WTC11 (cell line): ENCODE results near the gene SSTR5. TPM values are rescaled to one million over a fixed set of nuclear protein-coding genes. Genes with fewer than 3 reads are reported as not detected.

Experiments
- ATAC-seq: fragments of 200-7000 bp; cut with Tn5 transposase; 2 replicates; pipeline ENCODE4 v1.10.0; 2021; ENCODE audit warnings: mild to moderate bottlenecking, moderate library complexity
- CTCF ChIA-PET: fragments of 300-600 bp; sonication (Branson Sonifier 250); formaldehyde crosslinking; loops from one replicate; lab custom pipeline; 2021; ENCODE audit warnings: antibody characterized with exemption; lab: Charles Lee
- POLR2A ChIA-PET: fragments of 350-600 bp; sonication (Branson Sonifier 250); formaldehyde crosslinking; loops from one replicate; lab custom pipeline; 2021; ENCODE audit warnings: antibody characterized with exemption; lab: Charles Lee
- DNase-seq: peaks from one replicate; pipeline ENCODE4 v3.0.0; 2021; ENCODE audit warnings: low spot score
- H3K27ac Mint-ChIP-seq: 2 replicates; pipeline ENCODE4 v1.8.0; 2021; ENCODE audit warnings: mixed read lengths
- H3K27me3 Mint-ChIP-seq: 2 replicates; pipeline ENCODE4 v1.8.0; 2021; ENCODE audit warnings: low read depth, mild to moderate bottlenecking, moderate library complexity, mixed read lengths
- H3K36me3 Mint-ChIP-seq: 2 replicates; pipeline ENCODE4 v1.8.0; 2021; ENCODE audit warnings: mixed read lengths
- H3K4me1 Mint-ChIP-seq: 2 replicates; pipeline ENCODE4 v1.8.0; 2022; ENCODE audit warnings: mixed read lengths
- H3K4me3 Mint-ChIP-seq: 2 replicates; pipeline ENCODE4 v1.8.0; 2021; ENCODE audit warnings: mild to moderate bottlenecking, moderate library complexity, mixed read lengths
- H3K9me3 Mint-ChIP-seq: 2 replicates; pipeline ENCODE4 v1.8.0; 2021; ENCODE audit warnings: mixed read lengths
- ATF1 ChIP-seq: sonication (generic); formaldehyde crosslinking; IDR thresholded peaks from 2 replicates; pipeline ENCODE4 v1.8.1; 2023; ENCODE audit warnings: mild to moderate bottlenecking, moderate library complexity, missing genetic modification reagents
- E2F4 ChIP-seq: sonication (generic); formaldehyde crosslinking; IDR thresholded peaks from 2 replicates; pipeline ENCODE4 v1.8.1; 2022; ENCODE audit warnings: low read depth, mild to moderate bottlenecking, moderate library complexity, missing genetic modification reagents, borderline replicate concordance
- ETV6 ChIP-seq: sonication (generic); formaldehyde crosslinking; IDR thresholded peaks from 2 replicates; pipeline ENCODE4 v1.8.1; 2022; ENCODE audit warnings: mild to moderate bottlenecking, missing genetic modification reagents
- NR1H2 ChIP-seq: sonication (generic); formaldehyde crosslinking; IDR thresholded peaks from 2 replicates; pipeline ENCODE4 v1.9.0; 2021; ENCODE audit warnings: mild to moderate bottlenecking, moderate library complexity, missing genetic modification reagents
- SMAD3 ChIP-seq: sonication (generic); formaldehyde crosslinking; IDR thresholded peaks from 2 replicates; pipeline ENCODE4 v1.8.0; 2022; ENCODE audit warnings: missing genetic modification reagents, mild to moderate bottlenecking, borderline replicate concordance
- TCF7 ChIP-seq: sonication (generic); formaldehyde crosslinking; IDR thresholded peaks from 2 replicates; pipeline ENCODE4 v1.8.0; 2022; ENCODE audit warnings: mild to moderate bottlenecking, low read depth, missing genetic modification reagents, moderate library complexity
- TEAD1 ChIP-seq: sonication (generic); formaldehyde crosslinking; IDR thresholded peaks from 2 replicates; pipeline ENCODE4 v1.8.0; 2022; ENCODE audit warnings: mild to moderate bottlenecking, missing genetic modification reagents
- USF2 ChIP-seq: sonication (generic); formaldehyde crosslinking; IDR thresholded peaks from 2 replicates; pipeline ENCODE4 v1.8.1; 2023; ENCODE audit warnings: mild to moderate bottlenecking, missing genetic modification reagents, moderate library complexity
- ZBTB21 ChIP-seq: sonication (generic); formaldehyde crosslinking; IDR thresholded peaks from 2 replicates; pipeline ENCODE4 v1.8.1; 2023; ENCODE audit warnings: mild to moderate bottlenecking, missing genetic modification reagents, borderline replicate concordance
- ZNF121 ChIP-seq: sonication (generic); formaldehyde crosslinking; IDR thresholded peaks from 2 replicates; pipeline ENCODE4 v1.8.0; 2023; ENCODE audit warnings: missing genetic modification reagents
- ZNF396 ChIP-seq: fragments of 250-450 bp; sonication (Bioruptor Pico); IDR thresholded peaks from 2 replicates; pipeline ENCODE4 v1.8.0; 2021; ENCODE audit warnings: mild to moderate bottlenecking, moderate library complexity, borderline replicate concordance
- ZNF416 ChIP-seq: fragments of 250-450 bp; sonication (Bioruptor Pico); IDR thresholded peaks from 2 replicates; pipeline ENCODE4 v1.9.0; 2021; ENCODE audit warnings: mild to moderate bottlenecking, inconsistent platforms
- total RNA-seq: library from RNA; stranded (reverse); gene quantifications from 3 replicates; pipeline ENCODE4 v1.2.3, GENCODE V29; 2021
- TF ChIP-seq, protein P1 (sequence below): sonication (generic); formaldehyde crosslinking; IDR thresholded peaks from 2 replicates; pipeline ENCODE4 v1.8.0; 2023; ENCODE audit warnings: missing genetic modification reagents, mild to moderate bottlenecking, borderline replicate concordance
- TF ChIP-seq, protein P2 (sequence below): sonication (generic); formaldehyde crosslinking; IDR thresholded peaks from 2 replicates; pipeline ENCODE4 v1.8.1; 2023; ENCODE audit warnings: mild to moderate bottlenecking, missing genetic modification reagents, borderline replicate concordance
- TF ChIP-seq, protein P3 (sequence below): sonication (generic); formaldehyde crosslinking; IDR thresholded peaks from 2 replicates; pipeline ENCODE4 v1.8.1; 2023; ENCODE audit warnings: mild to moderate bottlenecking, missing genetic modification reagents, moderate library complexity

SSTR5 gene
- total RNA-seq, 1 experiment from 2014 or later, result 0.61 TPM

- TF ChIP-seq, protein P1, sequence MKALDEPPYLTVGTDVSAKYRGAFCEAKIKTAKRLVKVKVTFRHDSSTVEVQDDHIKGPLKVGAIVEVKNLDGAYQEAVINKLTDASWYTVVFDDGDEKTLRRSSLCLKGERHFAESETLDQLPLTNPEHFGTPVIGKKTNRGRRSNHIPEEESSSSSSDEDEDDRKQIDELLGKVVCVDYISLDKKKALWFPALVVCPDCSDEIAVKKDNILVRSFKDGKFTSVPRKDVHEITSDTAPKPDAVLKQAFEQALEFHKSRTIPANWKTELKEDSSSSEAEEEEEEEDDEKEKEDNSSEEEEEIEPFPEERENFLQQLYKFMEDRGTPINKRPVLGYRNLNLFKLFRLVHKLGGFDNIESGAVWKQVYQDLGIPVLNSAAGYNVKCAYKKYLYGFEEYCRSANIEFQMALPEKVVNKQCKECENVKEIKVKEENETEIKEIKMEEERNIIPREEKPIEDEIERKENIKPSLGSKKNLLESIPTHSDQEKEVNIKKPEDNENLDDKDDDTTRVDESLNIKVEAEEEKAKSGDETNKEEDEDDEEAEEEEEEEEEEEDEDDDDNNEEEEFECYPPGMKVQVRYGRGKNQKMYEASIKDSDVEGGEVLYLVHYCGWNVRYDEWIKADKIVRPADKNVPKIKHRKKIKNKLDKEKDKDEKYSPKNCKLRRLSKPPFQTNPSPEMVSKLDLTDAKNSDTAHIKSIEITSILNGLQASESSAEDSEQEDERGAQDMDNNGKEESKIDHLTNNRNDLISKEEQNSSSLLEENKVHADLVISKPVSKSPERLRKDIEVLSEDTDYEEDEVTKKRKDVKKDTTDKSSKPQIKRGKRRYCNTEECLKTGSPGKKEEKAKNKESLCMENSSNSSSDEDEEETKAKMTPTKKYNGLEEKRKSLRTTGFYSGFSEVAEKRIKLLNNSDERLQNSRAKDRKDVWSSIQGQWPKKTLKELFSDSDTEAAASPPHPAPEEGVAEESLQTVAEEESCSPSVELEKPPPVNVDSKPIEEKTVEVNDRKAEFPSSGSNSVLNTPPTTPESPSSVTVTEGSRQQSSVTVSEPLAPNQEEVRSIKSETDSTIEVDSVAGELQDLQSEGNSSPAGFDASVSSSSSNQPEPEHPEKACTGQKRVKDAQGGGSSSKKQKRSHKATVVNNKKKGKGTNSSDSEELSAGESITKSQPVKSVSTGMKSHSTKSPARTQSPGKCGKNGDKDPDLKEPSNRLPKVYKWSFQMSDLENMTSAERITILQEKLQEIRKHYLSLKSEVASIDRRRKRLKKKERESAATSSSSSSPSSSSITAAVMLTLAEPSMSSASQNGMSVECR (CRISPR knock-in tag), result no peak
- TF ChIP-seq SMAD3 (CRISPR knock-in tag) (no peak), ATF1 (CRISPR knock-in tag) (no peak), ZNF416 (CRISPR knock-in tag) (no peak)
- TF ChIP-seq, all 79 proteins: peak for 0
Observed at GRCh38 chr16:1112506-1113184, 40.1 kb downstream of the SSTR5 start (continued).

- no peaks in the 10 kb centered on the region for H3K9me3 Mint-ChIP-seq
- H3K4me1 Mint-ChIP-seq, result no peaks in the 10 kb centered on the region
- no peak overlapping the region for H3K27ac Mint-ChIP-seq
- H3K4me3 Mint-ChIP-seq, result no peak overlapping the region
- H3K36me3 Mint-ChIP-seq, result no peaks in the 10 kb centered on the region
- ChIA-PET POLR2A (no interaction called here), CTCF (interaction anchor here (2.4 kb wide), 1 partner anchor 11 kb away, joined by 8 read pairs; no protein-coding TSS in a partner anchor)
- TF ChIP-seq NR1H2 (CRISPR knock-in tag), result no peak
- no peak for TF ChIP-seq E2F4
- no peak for TF ChIP-seq ETV6 (CRISPR knock-in tag)
- no peak for TF ChIP-seq TEAD1 (CRISPR knock-in tag)
- TF ChIP-seq, protein P2, sequence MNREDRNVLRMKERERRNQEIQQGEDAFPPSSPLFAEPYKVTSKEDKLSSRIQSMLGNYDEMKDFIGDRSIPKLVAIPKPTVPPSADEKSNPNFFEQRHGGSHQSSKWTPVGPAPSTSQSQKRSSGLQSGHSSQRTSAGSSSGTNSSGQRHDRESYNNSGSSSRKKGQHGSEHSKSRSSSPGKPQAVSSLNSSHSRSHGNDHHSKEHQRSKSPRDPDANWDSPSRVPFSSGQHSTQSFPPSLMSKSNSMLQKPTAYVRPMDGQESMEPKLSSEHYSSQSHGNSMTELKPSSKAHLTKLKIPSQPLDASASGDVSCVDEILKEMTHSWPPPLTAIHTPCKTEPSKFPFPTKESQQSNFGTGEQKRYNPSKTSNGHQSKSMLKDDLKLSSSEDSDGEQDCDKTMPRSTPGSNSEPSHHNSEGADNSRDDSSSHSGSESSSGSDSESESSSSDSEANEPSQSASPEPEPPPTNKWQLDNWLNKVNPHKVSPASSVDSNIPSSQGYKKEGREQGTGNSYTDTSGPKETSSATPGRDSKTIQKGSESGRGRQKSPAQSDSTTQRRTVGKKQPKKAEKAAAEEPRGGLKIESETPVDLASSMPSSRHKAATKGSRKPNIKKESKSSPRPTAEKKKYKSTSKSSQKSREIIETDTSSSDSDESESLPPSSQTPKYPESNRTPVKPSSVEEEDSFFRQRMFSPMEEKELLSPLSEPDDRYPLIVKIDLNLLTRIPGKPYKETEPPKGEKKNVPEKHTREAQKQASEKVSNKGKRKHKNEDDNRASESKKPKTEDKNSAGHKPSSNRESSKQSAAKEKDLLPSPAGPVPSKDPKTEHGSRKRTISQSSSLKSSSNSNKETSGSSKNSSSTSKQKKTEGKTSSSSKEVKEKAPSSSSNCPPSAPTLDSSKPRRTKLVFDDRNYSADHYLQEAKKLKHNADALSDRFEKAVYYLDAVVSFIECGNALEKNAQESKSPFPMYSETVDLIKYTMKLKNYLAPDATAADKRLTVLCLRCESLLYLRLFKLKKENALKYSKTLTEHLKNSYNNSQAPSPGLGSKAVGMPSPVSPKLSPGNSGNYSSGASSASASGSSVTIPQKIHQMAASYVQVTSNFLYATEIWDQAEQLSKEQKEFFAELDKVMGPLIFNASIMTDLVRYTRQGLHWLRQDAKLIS (CRISPR knock-in tag), result no peak
- no peak for TF ChIP-seq TCF7 (CRISPR knock-in tag)
- no peak for TF ChIP-seq ZNF121
- TF ChIP-seq, protein P3, sequence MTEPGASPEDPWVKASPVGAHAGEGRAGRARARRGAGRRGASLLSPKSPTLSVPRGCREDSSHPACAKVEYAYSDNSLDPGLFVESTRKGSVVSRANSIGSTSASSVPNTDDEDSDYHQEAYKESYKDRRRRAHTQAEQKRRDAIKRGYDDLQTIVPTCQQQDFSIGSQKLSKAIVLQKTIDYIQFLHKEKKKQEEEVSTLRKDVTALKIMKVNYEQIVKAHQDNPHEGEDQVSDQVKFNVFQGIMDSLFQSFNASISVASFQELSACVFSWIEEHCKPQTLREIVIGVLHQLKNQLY (CRISPR knock-in tag), result no peak
- no peak for TF ChIP-seq ZBTB21
- TF ChIP-seq ZNF396, result no peak
- TF ChIP-seq USF2 (CRISPR knock-in tag), result no peak
- no peak for ATAC-seq
- no peak for DNase-seq
- peaks cover 18% of the 10 kb centered on the region; the same call in 1 of the 2 replicates for H3K27me3 Mint-ChIP-seq
Observed at GRCh38 chr16:1113489-1113888, 40.9 kb downstream of the SSTR5 start.
